Panc1 (cell line): ENCODE results near the gene HEPACAM. TPM values are rescaled to one million over a fixed set of nuclear protein-coding genes. Genes with fewer than 3 reads are reported as not detected.

ENCODE experiments used
- ATAC-seq: fragments of 200-7000 bp; cut with Tn5 transposase; 2 replicates; pipeline ENCODE4 v1.9.1; 2020; ENCODE audit warnings: mild to moderate bottlenecking, moderate library complexity
- BruUV-seq: library from RNA; stranded (reverse); fragments of 400-500 nt; replicated peaks from 2 replicates; lab custom pipeline; 2021; lab: Mats Ljungman, UMichigan
- CTCF ChIA-PET: fragments of 300-600 bp; sonication (Branson Sonifier 250); formaldehyde crosslinking; loops from one replicate; lab custom pipeline; 2022; ENCODE audit warnings: antibody characterized with exemption; lab: Charles Lee
- POLR2A ChIA-PET: fragments of 300-600 bp; sonication (Branson Sonifier 250); formaldehyde crosslinking; loops from one replicate; lab custom pipeline; 2022; ENCODE audit warnings: antibody characterized with exemption; lab: Charles Lee
- DNase-seq: peaks from one replicate; pipeline ENCODE4 v3.0.0-alpha.2; 2010; ENCODE audit warnings: low read depth, low spot score
- H3K27ac ChIP-seq: 2 replicates; pipeline ENCODE4 v1.5.1; 2011; ENCODE audit warnings: mild to moderate bottlenecking, low read length, inconsistent platforms
- H3K27me3 ChIP-seq: fragments of 200-500 bp; sonication (Bioruptor generic); 2 replicates; pipeline ENCODE4 v1.6.0; 2014; ENCODE audit warnings: low read length, inconsistent platforms; ENCODE audit not compliant: control insufficient read depth, insufficient read depth
- H3K36me3 ChIP-seq: fragments of 200-500 bp; sonication (Bioruptor generic); 2 replicates; pipeline ENCODE4 v1.5.1; 2014; ENCODE audit warnings: inconsistent platforms, mild to moderate bottlenecking, low read length, moderate library complexity; ENCODE audit not compliant: control insufficient read depth, insufficient read depth
- H3K4me1 ChIP-seq: 2 replicates; pipeline ENCODE4 v1.5.1; 2011; ENCODE audit warnings: inconsistent platforms, mild to moderate bottlenecking, low read length, moderate library complexity; ENCODE audit not compliant: control insufficient read depth, insufficient read depth
- H3K4me3 ChIP-seq, 2 experiments: 2 replicates each; pipeline ENCODE4 v1.5.1; 2011 to 2012; ENCODE audit warnings: low read depth in 2 of 2, low read length in 2 of 2, mild to moderate bottlenecking in 2 of 2, inconsistent platforms in 1 of 2, moderate library complexity in 1 of 2
- H3K9me3 ChIP-seq: fragments of 200-500 bp; sonication (Bioruptor generic); 2 replicates; pipeline ENCODE4 v1.5.1; 2014; ENCODE audit warnings: low read depth, mild to moderate bottlenecking, inconsistent platforms, low read length, moderate library complexity; ENCODE audit not compliant: control insufficient read depth, insufficient read depth
- POLR2AphosphoS5 ChIP-seq: IDR thresholded peaks from 2 replicates; pipeline ENCODE4 v1.6.1; 2012; ENCODE audit warnings: mild to moderate bottlenecking, low read depth, low read length, moderate library complexity
- REST ChIP-seq, 2 experiments: IDR thresholded peaks; 2 replicates each; pipeline ENCODE4 v1.6.1; 2011 to 2012; ENCODE audit warnings: low read depth in 2 of 2, control low read depth in 1 of 2, low read length in 1 of 2, mild to moderate bottlenecking in 1 of 2, moderate library complexity in 1 of 2; ENCODE audit not compliant: insufficient read depth in 1 of 2
- SIN3A ChIP-seq: IDR thresholded peaks from 2 replicates; pipeline ENCODE4 v1.6.1; 2012; ENCODE audit warnings: low read depth, mild to moderate bottlenecking, low read length, moderate library complexity, borderline replicate concordance; ENCODE audit not compliant: insufficient read depth
- TCF7L2 ChIP-seq: IDR thresholded peaks from 2 replicates; pipeline ENCODE4 v1.6.1; 2011; ENCODE audit warnings: mild to moderate bottlenecking, low read depth, low read length, inconsistent platforms
- in situ Hi-C: cut with HindIII; loops from 2 replicates; pipeline ENCODE4 v1.10.0; 2016; ENCODE audit warnings: low sequenced_read_pairs, low pct_unique_long_range_greater_than_20kb
- intact Hi-C: fragments of 100-400 bp; cut with micrococcal nuclease; formaldehyde crosslinking; loops from one replicate; pipeline ENCODE4 v1.10.0; 2022; ENCODE audit not compliant: unreplicated experiment
- total RNA-seq: library from RNA; stranded (reverse); gene quantifications from one replicate; pipeline ENCODE4 v1.2.1, GENCODE V29; 2021; ENCODE audit not compliant: unreplicated experiment
- TF ChIP-seq, protein P1 (sequence below): fragments of 450-650 bp; IDR thresholded peaks from 2 replicates; pipeline ENCODE4 v1.5.1; 2017; ENCODE audit warnings: mild to moderate bottlenecking

The HEPACAM gene
- total RNA-seq, 1 experiment from 2014 or later = not detected

GRCh38 chr11:124976531-124976930, 40.7 kb upstream of the HEPACAM start:
- ATAC-seq (no peak), DNase-seq (no peak)
- ChIA-PET POLR2A (no interaction called here), CTCF (no interaction called here)
- Histone ChIP-seq H3K4me1 (no peaks in the 10 kb centered on the region), H3K4me3 (no peak overlapping the region), H3K27ac (no peak overlapping the region), H3K36me3 (no peaks in the 10 kb centered on the region), H3K9me3 (no peaks in the 10 kb centered on the region), H3K27me3 (no peaks in the 10 kb centered on the region)
- no TSS peak for BruUV-seq
- in situ Hi-C loops (no loop called here), intact Hi-C loops (no loop called here)
- no peak for TF ChIP-seq POLR2AphosphoS5
- TF ChIP-seq TCF7L2 = no peak
- TF ChIP-seq REST (IDR thresholded peaks at IDR 0.05; ENCODE audit: insufficient read depth in 1 of 2, low read depth in 2 of 2, low read length in 1 of 2) = no peak

- H3K4me1 ChIP-seq = no peaks in the 10 kb centered on the region
- H3K27me3 ChIP-seq = no peaks in the 10 kb centered on the region
- H3K9me3 ChIP-seq = no peaks in the 10 kb centered on the region
- TF ChIP-seq REST (IDR thresholded peaks at IDR 0.05; ENCODE audit: insufficient read depth in 1 of 2, low read depth in 2 of 2, low read length in 1 of 2) (no peak), TCF7L2 (no peak), SIN3A (no peak), POLR2AphosphoS5 (no peak)
- TF ChIP-seq, protein P1, sequence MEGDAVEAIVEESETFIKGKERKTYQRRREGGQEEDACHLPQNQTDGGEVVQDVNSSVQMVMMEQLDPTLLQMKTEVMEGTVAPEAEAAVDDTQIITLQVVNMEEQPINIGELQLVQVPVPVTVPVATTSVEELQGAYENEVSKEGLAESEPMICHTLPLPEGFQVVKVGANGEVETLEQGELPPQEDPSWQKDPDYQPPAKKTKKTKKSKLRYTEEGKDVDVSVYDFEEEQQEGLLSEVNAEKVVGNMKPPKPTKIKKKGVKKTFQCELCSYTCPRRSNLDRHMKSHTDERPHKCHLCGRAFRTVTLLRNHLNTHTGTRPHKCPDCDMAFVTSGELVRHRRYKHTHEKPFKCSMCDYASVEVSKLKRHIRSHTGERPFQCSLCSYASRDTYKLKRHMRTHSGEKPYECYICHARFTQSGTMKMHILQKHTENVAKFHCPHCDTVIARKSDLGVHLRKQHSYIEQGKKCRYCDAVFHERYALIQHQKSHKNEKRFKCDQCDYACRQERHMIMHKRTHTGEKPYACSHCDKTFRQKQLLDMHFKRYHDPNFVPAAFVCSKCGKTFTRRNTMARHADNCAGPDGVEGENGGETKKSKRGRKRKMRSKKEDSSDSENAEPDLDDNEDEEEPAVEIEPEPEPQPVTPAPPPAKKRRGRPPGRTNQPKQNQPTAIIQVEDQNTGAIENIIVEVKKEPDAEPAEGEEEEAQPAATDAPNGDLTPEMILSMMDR = no peak
- POLR2A ChIA-PET = no interaction called here
- CTCF ChIA-PET = no interaction called here
- no peak overlapping the region for H3K4me3 ChIP-seq
- no peaks in the 10 kb centered on the region for H3K36me3 ChIP-seq
- no peak for ATAC-seq
- DNase-seq = no peak
- intact Hi-C loops = no loop called here
- in situ Hi-C loops = no loop called here
- no peak overlapping the region for H3K27ac ChIP-seq
- BruUV-seq = no TSS peak
These were observed 36.0 kb upstream of the HEPACAM start for GRCh38 chr11:124971810-124972209.
